OCI-LY1 (cell line): ENCODE results near the gene PAFAH1B1.

Source experiments
- H2AFZ ChIP-seq: fragments of 200-600 bp; sonication (generic), shearing (Covaris generic); 2 replicates; pipeline ENCODE4 v1.6.0; 2014; ENCODE audit warnings: antibody characterized with exemption, mild to moderate bottlenecking, low read length
- H3F3A ChIP-seq: fragments of 200-600 bp; sonication (generic), shearing (Covaris generic); 2 replicates; pipeline ENCODE4 v1.6.0; 2014; ENCODE audit warnings: mild to moderate bottlenecking, antibody characterized with exemption, low read length, moderate library complexity; ENCODE audit not compliant: insufficient read depth
- H3K27ac ChIP-seq: fragments of 200-600 bp; sonication (generic); 2 replicates; pipeline ENCODE4 v1.5.1; 2014; ENCODE audit warnings: low read length, mixed run types, mild to moderate bottlenecking, low read depth; ENCODE audit not compliant: poor library complexity, severe bottlenecking
- H3K27me3 ChIP-seq: fragments of 200-600 bp; sonication (generic); 2 replicates; pipeline ENCODE4 v1.6.0; 2014; ENCODE audit warnings: antibody characterized with exemption, mild to moderate bottlenecking, low read length, moderate library complexity; ENCODE audit not compliant: insufficient read depth
- H3K36me3 ChIP-seq: fragments of 200-600 bp; sonication (generic); 2 replicates; pipeline ENCODE4 v1.6.1; 2014; ENCODE audit warnings: mild to moderate bottlenecking, antibody characterized with exemption, low read length, moderate library complexity, mixed read lengths; ENCODE audit not compliant: insufficient read depth
- H3K4me1 ChIP-seq: fragments of 200-600 bp; sonication (generic); 2 replicates; pipeline ENCODE4 v1.5.1; 2014; ENCODE audit warnings: mild to moderate bottlenecking, low read length, moderate library complexity; ENCODE audit not compliant: insufficient read depth, severe bottlenecking
- H3K4me2 ChIP-seq: fragments of 200-600 bp; sonication (generic), shearing (Covaris generic); 2 replicates; pipeline ENCODE4 v1.6.1; 2014; ENCODE audit warnings: low read length
- H3K4me3 ChIP-seq: fragments of 200-600 bp; sonication (generic); 2 replicates; pipeline ENCODE4 v1.5.1; 2014; ENCODE audit warnings: low read length, low read depth, mild to moderate bottlenecking, mixed read lengths; ENCODE audit not compliant: poor library complexity, severe bottlenecking
- H3K79me2 ChIP-seq: fragments of 200-600 bp; shearing (Covaris generic); 2 replicates; pipeline ENCODE4 v1.6.1; 2016; ENCODE audit warnings: mixed run types, low read length, mixed read lengths; ENCODE audit not compliant: insufficient read depth
- H3K9ac ChIP-seq: fragments of 200-600 bp; sonication (generic), shearing (Covaris generic); 2 replicates; pipeline ENCODE4 v1.6.1; 2014; ENCODE audit warnings: mild to moderate bottlenecking, low read length, mixed read lengths
- H3K9me2 ChIP-seq: fragments of 200-600 bp; sonication (generic), shearing (Covaris generic); 2 replicates; pipeline ENCODE4 v1.6.1; 2014; ENCODE audit warnings: low read depth, mild to moderate bottlenecking, low read length, mixed read lengths
- H3K9me3 ChIP-seq: fragments of 200-600 bp; shearing (Covaris generic); 2 replicates; pipeline ENCODE4 v1.6.1; 2014; ENCODE audit warnings: low read length, mixed read lengths
- H4K20me1 ChIP-seq: fragments of 200-600 bp; sonication (generic), shearing (Covaris generic); 2 replicates; pipeline ENCODE4 v1.6.0; 2016; ENCODE audit warnings: mild to moderate bottlenecking, low read length; ENCODE audit not compliant: insufficient read depth
- EZH2 ChIP-seq: fragments of 200-600 bp; sonication (generic), shearing (Covaris generic); IDR thresholded peaks from 2 replicates; pipeline ENCODE4 v1.8.0; 2017; ENCODE audit warnings: borderline replicate concordance, mixed run types, mild to moderate bottlenecking, antibody characterized with exemption, low read length, moderate library complexity, mixed read lengths
- TF ChIP-seq, protein P1 (sequence below): fragments of 200-600 bp; sonication (generic), shearing (Covaris generic); IDR thresholded peaks from 2 replicates; pipeline ENCODE4 v1.5.1; 2017; ENCODE audit warnings: mild to moderate bottlenecking, antibody characterized with exemption, low read length, moderate library complexity, mixed read lengths

The PAFAH1B1 gene

GRCh38 chr17:2636169-2636930, 42.9 kb downstream of the PAFAH1B1 start:
- no peaks in the 10 kb centered on the region for H3F3A ChIP-seq
- H3K36me3 ChIP-seq, result peaks cover 72% of the 10 kb centered on the region
- TF ChIP-seq, protein P1, sequence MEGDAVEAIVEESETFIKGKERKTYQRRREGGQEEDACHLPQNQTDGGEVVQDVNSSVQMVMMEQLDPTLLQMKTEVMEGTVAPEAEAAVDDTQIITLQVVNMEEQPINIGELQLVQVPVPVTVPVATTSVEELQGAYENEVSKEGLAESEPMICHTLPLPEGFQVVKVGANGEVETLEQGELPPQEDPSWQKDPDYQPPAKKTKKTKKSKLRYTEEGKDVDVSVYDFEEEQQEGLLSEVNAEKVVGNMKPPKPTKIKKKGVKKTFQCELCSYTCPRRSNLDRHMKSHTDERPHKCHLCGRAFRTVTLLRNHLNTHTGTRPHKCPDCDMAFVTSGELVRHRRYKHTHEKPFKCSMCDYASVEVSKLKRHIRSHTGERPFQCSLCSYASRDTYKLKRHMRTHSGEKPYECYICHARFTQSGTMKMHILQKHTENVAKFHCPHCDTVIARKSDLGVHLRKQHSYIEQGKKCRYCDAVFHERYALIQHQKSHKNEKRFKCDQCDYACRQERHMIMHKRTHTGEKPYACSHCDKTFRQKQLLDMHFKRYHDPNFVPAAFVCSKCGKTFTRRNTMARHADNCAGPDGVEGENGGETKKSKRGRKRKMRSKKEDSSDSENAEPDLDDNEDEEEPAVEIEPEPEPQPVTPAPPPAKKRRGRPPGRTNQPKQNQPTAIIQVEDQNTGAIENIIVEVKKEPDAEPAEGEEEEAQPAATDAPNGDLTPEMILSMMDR, result no peak
- no peak for TF ChIP-seq EZH2

DNA sequence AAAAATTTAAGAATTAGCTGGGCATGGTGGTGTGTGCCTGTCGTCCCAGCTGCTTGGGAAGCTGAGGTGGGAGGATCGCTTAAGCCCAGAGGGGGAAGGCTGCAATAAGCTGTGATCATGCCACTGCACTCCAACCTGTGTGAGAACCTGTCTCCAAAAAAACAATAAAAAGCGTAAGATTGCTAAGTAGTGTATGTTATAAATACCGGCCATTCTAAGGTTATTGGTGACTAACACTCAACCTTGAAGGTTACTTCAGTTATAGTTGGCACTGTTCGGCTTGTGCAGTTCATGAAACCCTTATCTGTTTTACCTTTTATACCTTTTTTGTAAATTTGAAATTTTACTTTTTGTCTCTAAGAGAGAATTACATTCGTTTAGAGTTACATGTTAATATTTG, 44.0 kb downstream of the PAFAH1B1 start:
- H3K27ac ChIP-seq, result no peak overlapping the region
- no peak overlapping the region for H3K4me3 ChIP-seq
- H3K4me2 ChIP-seq, result no peak overlapping the region
- no peaks in the 10 kb centered on the region for H3K4me1 ChIP-seq
- peaks cover 61% of the 10 kb centered on the region for H3K79me2 ChIP-seq
- H3K9me3 ChIP-seq, result no peaks in the 10 kb centered on the region
- TF ChIP-seq EZH2, result no peak
- TF ChIP-seq, protein P1, result no peak
- H3F3A ChIP-seq, result no peaks in the 10 kb centered on the region
- H3K27me3 ChIP-seq, result no peaks in the 10 kb centered on the region
- no peaks in the 10 kb centered on the region for H4K20me1 ChIP-seq
- no peak overlapping the region for H3K9ac ChIP-seq
- peaks cover 78% of the 10 kb centered on the region for H3K36me3 ChIP-seq
- H2AFZ ChIP-seq, result no peak overlapping the region
- no peaks in the 10 kb centered on the region for H3K9me2 ChIP-seq

More at GRCh38 chr17:2636169-2636930, 42.9 kb downstream of the PAFAH1B1 start:
- H3K79me2 ChIP-seq, result peaks cover 67% of the 10 kb centered on the region
- H4K20me1 ChIP-seq, result no peaks in the 10 kb centered on the region
- H3K4me3 ChIP-seq, result no peak overlapping the region
- H3K27me3 ChIP-seq, result no peaks in the 10 kb centered on the region
- H3K27ac ChIP-seq, result no peak overlapping the region
- no peaks in the 10 kb centered on the region for H3K9me2 ChIP-seq
- no peaks in the 10 kb centered on the region for H3K9me3 ChIP-seq
- H3K4me2 ChIP-seq, result no peak overlapping the region
- H2AFZ ChIP-seq, result no peak overlapping the region
- no peak overlapping the region for H3K9ac ChIP-seq
- no peaks in the 10 kb centered on the region for H3K4me1 ChIP-seq

DNA sequence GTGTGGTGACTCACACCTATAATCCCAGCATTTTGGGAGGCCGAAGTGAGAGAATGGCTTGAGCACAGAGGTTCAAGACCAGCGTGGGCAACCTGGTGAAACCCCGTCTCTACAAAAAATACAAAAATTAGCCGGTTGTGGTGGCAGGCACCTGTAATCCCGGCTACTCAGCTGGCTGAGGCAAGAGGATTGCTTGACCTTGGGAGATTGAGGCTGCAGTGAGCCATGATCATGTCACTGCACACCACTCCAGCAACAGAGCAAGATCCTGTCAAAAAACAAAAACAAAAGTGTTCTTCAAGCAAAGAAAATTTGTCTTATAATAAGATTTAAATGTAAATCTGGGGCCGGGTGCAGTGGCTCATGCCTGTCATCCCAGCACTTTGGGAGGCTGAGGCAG, 51.5 kb downstream of the PAFAH1B1 start:
- TF ChIP-seq, protein P1, result no peak
- no peak for TF ChIP-seq EZH2
- H3K4me1 ChIP-seq, result no peaks in the 10 kb centered on the region
- no peaks in the 10 kb centered on the region for H3K9me2 ChIP-seq
- H3F3A ChIP-seq, result no peaks in the 10 kb centered on the region
- no peak overlapping the region for H3K4me3 ChIP-seq
- no peaks in the 10 kb centered on the region for H3K9me3 ChIP-seq
- H3K27ac ChIP-seq, result no peak overlapping the region
- no peaks in the 10 kb centered on the region for H4K20me1 ChIP-seq
- H3K36me3 ChIP-seq, result peaks cover 54% of the 10 kb centered on the region
- H2AFZ ChIP-seq, result no peak overlapping the region
- 0 out of 2 replicates have a peak, but pooled peaks cover 7% of the 10 kb centered on the region for H3K79me2 ChIP-seq
- H3K4me2 ChIP-seq, result no peak overlapping the region
- no peak overlapping the region for H3K9ac ChIP-seq
- no peaks in the 10 kb centered on the region for H3K27me3 ChIP-seq
